K562 (cell line): Measurements from ENCODE around the gene TPRX2.

Experiments
- ATF7 ChIP-seq: fragments of 450-650 bp; IDR thresholded peaks from 2 replicates; pipeline ENCODE4 v1.7.1; 2014; ENCODE audit warnings: mild to moderate bottlenecking, moderate library complexity
- CTCF ChIP-seq, 3 experiments: IDR thresholded peaks in 2 of 3; conservative IDR thresholded peaks in 1 of 3; 2 replicates each; pipeline ENCODE4 v1.5.1; 2011 to 2012; ENCODE audit warnings: low read length in 3 of 3, mild to moderate bottlenecking in 3 of 3, control low read depth in 2 of 3, improper control_type of control experiment in 1 of 3, inconsistent platforms in 1 of 3, low read depth in 1 of 3, mixed read lengths in 1 of 3, moderate library complexity in 1 of 3; ENCODE audit not compliant: insufficient read depth in 2 of 3
- HDAC2 ChIP-seq: fragments of 450-650 bp; IDR thresholded peaks from 2 replicates; pipeline ENCODE4 v1.6.1; 2016; ENCODE audit warnings: mild to moderate bottlenecking
- NFXL1 ChIP-seq: fragments of 450-650 bp; formaldehyde crosslinking; IDR thresholded peaks from 2 replicates; pipeline ENCODE4 v1.4.0; 2021; ENCODE audit warnings: mild to moderate bottlenecking
- TCF7L2 ChIP-seq: fragments of 150-350 bp; IDR thresholded peaks from 2 replicates; pipeline ENCODE4 v1.6.1; 2016; ENCODE audit warnings: low read depth, mild to moderate bottlenecking, low read length, moderate library complexity
- USF1 ChIP-seq: sonication (generic); formaldehyde crosslinking; IDR thresholded peaks from 2 replicates; pipeline ENCODE4 v1.9.0; 2022; ENCODE audit warnings: mild to moderate bottlenecking, missing genetic modification reagents
- WHSC1 ChIP-seq: IDR thresholded peaks from one replicate; pipeline ENCODE4 v1.6.1; 2012; ENCODE audit warnings: low read length, control low read depth, inconsistent platforms
- YBX1 ChIP-seq: fragments of 450-650 bp; IDR thresholded peaks from 2 replicates; pipeline ENCODE4 v1.7.1; 2016; ENCODE audit warnings: mild to moderate bottlenecking
- ZBTB17 ChIP-seq: fragments of 450-650 bp; formaldehyde crosslinking; IDR thresholded peaks from 2 replicates; pipeline ENCODE4 v1.4.0; 2020; ENCODE audit warnings: mild to moderate bottlenecking
- TF ChIP-seq, protein P1 (sequence below): sonication (generic); formaldehyde crosslinking; IDR thresholded peaks from 2 replicates; pipeline ENCODE4 v1.8.0; 2022; ENCODE audit warnings: mild to moderate bottlenecking, missing genetic modification reagents

DNA sequence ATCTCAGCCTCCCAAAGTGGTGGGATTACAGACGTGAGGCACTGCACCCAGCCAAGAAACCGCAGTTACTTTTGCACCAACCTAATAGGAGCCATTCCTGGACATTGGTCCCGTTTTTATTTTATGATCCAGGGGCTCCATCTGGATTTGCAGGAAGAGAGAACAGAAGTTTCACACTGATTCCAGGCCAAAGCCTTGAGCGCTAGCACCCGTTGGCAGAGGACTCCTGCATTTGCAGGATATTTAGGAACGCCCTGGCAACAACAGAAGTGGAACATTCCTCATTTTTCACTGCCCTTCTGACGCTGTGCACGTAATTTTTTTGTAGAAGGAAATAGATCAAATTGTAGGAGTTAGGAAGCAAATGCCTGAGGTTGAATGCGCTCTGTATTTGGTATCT, 38.8 kb downstream of the TPRX2 start:
- TF ChIP-seq, protein P1, sequence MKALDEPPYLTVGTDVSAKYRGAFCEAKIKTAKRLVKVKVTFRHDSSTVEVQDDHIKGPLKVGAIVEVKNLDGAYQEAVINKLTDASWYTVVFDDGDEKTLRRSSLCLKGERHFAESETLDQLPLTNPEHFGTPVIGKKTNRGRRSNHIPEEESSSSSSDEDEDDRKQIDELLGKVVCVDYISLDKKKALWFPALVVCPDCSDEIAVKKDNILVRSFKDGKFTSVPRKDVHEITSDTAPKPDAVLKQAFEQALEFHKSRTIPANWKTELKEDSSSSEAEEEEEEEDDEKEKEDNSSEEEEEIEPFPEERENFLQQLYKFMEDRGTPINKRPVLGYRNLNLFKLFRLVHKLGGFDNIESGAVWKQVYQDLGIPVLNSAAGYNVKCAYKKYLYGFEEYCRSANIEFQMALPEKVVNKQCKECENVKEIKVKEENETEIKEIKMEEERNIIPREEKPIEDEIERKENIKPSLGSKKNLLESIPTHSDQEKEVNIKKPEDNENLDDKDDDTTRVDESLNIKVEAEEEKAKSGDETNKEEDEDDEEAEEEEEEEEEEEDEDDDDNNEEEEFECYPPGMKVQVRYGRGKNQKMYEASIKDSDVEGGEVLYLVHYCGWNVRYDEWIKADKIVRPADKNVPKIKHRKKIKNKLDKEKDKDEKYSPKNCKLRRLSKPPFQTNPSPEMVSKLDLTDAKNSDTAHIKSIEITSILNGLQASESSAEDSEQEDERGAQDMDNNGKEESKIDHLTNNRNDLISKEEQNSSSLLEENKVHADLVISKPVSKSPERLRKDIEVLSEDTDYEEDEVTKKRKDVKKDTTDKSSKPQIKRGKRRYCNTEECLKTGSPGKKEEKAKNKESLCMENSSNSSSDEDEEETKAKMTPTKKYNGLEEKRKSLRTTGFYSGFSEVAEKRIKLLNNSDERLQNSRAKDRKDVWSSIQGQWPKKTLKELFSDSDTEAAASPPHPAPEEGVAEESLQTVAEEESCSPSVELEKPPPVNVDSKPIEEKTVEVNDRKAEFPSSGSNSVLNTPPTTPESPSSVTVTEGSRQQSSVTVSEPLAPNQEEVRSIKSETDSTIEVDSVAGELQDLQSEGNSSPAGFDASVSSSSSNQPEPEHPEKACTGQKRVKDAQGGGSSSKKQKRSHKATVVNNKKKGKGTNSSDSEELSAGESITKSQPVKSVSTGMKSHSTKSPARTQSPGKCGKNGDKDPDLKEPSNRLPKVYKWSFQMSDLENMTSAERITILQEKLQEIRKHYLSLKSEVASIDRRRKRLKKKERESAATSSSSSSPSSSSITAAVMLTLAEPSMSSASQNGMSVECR (CRISPR knock-in tag) = no peak
- TF ChIP-seq ATF7 (no peak), WHSC1 (no peak), YBX1 (no peak), ZBTB17 (no peak), NFXL1 (no peak), HDAC2 (no peak), CTCF (IDR thresholded peaks at IDR 0.05 in 2 of 3, conservative IDR thresholded peaks at IDR 0.05 in 1 of 3; ENCODE audit: insufficient read depth in 2 of 3, low read depth in 1 of 3, low read length in 3 of 3) (no peak), TCF7L2 (no peak), USF1 (CRISPR knock-in tag) (no peak)
